T-helper 2 cell treated with Interferon-gamma antibody and Interleukin-4, amounts not matched to agents 5 μg/mL and 100 μg/mL, for 36 hours (primary cell): ENCODE results near the gene USP6.
"Not testable (repeated sequence)": the region's sequence is repeated elsewhere in the genome, so short reads cannot be mapped to it uniquely, and the experiment has no call there.

Experiments used
- DNase-seq: peaks from one replicate; pipeline ENCODE4 v3.0.0; 2021; ENCODE audit warnings: low spot score
- H3K27ac Mint-ChIP-seq: one replicate; pipeline ENCODE4 v1.8.0; 2021; ENCODE audit warnings: mild to moderate bottlenecking, mixed read lengths
- H3K27me3 Mint-ChIP-seq: one replicate; pipeline ENCODE4 v1.8.0; 2021; ENCODE audit warnings: low read depth, mixed read lengths
- H3K36me3 Mint-ChIP-seq: one replicate; pipeline ENCODE4 v1.8.0; 2021; ENCODE audit warnings: low read depth, mixed read lengths
- H3K4me1 Mint-ChIP-seq: one replicate; pipeline ENCODE4 v1.8.0; 2021; ENCODE audit warnings: low read depth, mixed read lengths
- H3K4me3 Mint-ChIP-seq: one replicate; pipeline ENCODE4 v1.8.0; 2022; ENCODE audit warnings: mild to moderate bottlenecking, moderate library complexity, mixed read lengths
- H3K9me3 Mint-ChIP-seq: one replicate; pipeline ENCODE4 v1.8.0; 2021; ENCODE audit warnings: mixed read lengths

Gene USP6

GRCh38 chr17:5110816-5111215, 5.0 kb upstream of the USP6 start:
- H3K27me3 Mint-ChIP-seq, result peaks cover 8% of the 10 kb centered on the region
- H3K36me3 Mint-ChIP-seq, result peaks cover 71% of the 10 kb centered on the region
- H3K27ac Mint-ChIP-seq, result peak overlapping the region; percentile 62
- peaks cover 42% of the 10 kb centered on the region for H3K9me3 Mint-ChIP-seq
- H3K4me3 Mint-ChIP-seq, result peak overlapping the region; percentile 82
- H3K4me1 Mint-ChIP-seq, result peaks cover 13% of the 10 kb centered on the region
- no peak for DNase-seq

DNA sequence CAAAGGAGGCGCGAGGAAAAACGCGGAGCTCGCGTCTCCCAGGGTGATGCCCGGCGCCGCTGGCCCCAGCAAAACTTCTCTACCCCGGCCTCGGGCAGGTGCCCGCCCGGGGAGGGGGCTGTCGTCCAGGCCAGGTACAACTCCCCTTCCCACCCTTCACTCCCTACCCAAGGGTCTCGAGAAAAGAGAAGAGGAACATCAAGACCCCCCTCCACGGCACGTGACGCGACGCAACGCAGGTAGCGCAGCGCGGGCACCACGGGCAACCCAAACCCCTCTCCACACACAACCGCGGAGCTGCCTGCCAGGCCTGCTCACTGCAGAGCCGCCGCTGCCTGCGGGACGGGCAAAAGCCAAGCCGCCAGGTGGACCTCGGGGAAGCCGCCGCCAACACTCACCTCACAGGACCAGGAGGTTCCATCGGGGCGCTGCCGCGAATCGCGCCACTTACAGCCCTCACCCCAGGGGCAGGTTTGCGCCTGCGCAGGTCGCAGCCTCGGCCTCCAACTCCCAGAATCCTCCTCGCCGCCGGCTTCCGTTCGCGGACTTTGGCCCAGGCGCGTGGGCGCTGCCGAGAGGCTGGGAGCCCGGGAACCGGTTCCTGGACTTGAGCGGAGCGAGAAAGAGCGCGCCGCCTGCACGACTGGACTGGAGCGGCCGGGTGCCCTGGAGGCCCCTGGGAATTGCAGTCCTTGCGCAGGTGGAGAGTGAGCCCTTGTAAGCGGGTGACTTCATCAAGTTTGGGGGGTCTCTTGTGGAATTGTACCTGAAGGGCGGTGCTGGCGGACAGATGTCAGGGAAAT, 4.2 kb upstream of the USP6 start, which contains the start of gene ZNF232:
Gene ZNF232 (minus strand): TSS at position 477 of the 803 bp plus-strand sequence. CDS start 56 bp downstream, at position 421.
- peaks cover 13% of the 10 kb centered on the region for H3K4me1 Mint-ChIP-seq
- H3K27ac Mint-ChIP-seq, result peak within 1 kb of the TSS; percentile 70
- peaks cover 63% of the 10 kb centered on the region for H3K36me3 Mint-ChIP-seq
- H3K4me3 Mint-ChIP-seq, result peak within 1 kb of the TSS; percentile 82
- H3K27me3 Mint-ChIP-seq, result peaks cover 12% of the 10 kb centered on the region
- peak; percentile 95 for DNase-seq
- peaks cover 35% of the 10 kb centered on the region for H3K9me3 Mint-ChIP-seq

- H3K27me3 Mint-ChIP-seq, result peaks cover 51% of the 10 kb centered on the region
- H3K9me3 Mint-ChIP-seq, result no peaks in the 10 kb centered on the region
- peaks cover 17% of the 10 kb centered on the region for H3K36me3 Mint-ChIP-seq
- H3K27ac Mint-ChIP-seq, result no peak overlapping the region
- H3K4me3 Mint-ChIP-seq, result no peak overlapping the region
- no peak for DNase-seq
- peaks cover under 1% of the 10 kb centered on the region for H3K4me1 Mint-ChIP-seq
Observed at GRCh38 chr17:5118219-5118618, 2.4 kb downstream of the USP6 start.

GRCh38 chr17:5120036-5120435, 4.2 kb downstream of the USP6 start:
- H3K9me3 Mint-ChIP-seq, result no peaks in the 10 kb centered on the region
- no peak for DNase-seq
- no peak overlapping the region for H3K27ac Mint-ChIP-seq
- H3K4me3 Mint-ChIP-seq, result no peak overlapping the region
- H3K36me3 Mint-ChIP-seq, result peaks cover 1% of the 10 kb centered on the region
- H3K27me3 Mint-ChIP-seq, result peaks cover 61% of the 10 kb centered on the region
- H3K4me1 Mint-ChIP-seq, result no peaks in the 10 kb centered on the region

GRCh38 chr17:5120436-5121185, 4.8 kb downstream of the USP6 start:
- not testable (repeated sequence) for H3K9me3 Mint-ChIP-seq, H3K4me3 Mint-ChIP-seq, H3K4me1 Mint-ChIP-seq, H3K27ac Mint-ChIP-seq, DNase-seq, H3K36me3 Mint-ChIP-seq
- peaks cover 57% of the 10 kb centered on the region for H3K27me3 Mint-ChIP-seq

DNA sequence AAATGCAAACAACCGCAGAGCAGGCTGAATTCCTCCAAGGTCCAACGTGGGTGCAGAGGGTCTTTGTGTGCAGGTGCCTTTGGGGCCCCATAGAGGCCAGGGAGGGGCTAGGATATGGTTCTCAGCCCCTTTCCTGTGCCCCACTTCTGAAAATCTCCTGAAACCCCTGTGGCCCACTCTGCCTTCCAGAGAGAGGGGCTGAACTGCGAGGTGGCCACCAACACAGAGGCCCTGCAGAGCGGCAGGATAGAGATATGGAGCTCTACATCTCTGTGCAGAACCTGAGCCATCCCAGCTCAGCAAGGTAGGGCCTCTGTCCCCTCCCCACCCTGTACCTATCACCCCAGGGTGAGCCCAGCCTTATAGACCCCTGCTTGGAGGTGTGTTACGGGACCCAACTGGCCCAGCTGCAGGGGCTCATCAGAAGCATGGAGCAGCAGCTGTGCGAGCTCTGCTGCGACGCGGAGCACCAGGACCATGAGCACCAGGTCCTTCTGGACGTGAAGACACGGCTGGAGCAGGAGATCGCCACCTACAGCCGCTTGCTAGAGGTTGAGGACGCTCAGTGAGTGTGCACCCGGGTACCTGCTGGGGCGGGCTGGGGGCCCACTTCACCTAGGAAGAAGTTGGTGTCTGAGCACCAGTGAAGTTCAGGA, 5.5 kb downstream of the USP6 start:
- Mint-ChIP-seq H3K27ac (no peak overlapping the region), H3K27me3 (peaks cover 56% of the 10 kb centered on the region), H3K4me3 (no peak overlapping the region), H3K4me1 (no peaks in the 10 kb centered on the region), H3K36me3 (no peaks in the 10 kb centered on the region), H3K9me3 (no peaks in the 10 kb centered on the region)
- no peak for DNase-seq

GRCh38 chr17:5122056-5122455, 6.2 kb downstream of the USP6 start:
- not testable (repeated sequence) for H3K36me3 Mint-ChIP-seq, H3K4me1 Mint-ChIP-seq, DNase-seq, H3K9me3 Mint-ChIP-seq, H3K27ac Mint-ChIP-seq
- peak overlapping the region; percentile 17 for H3K4me3 Mint-ChIP-seq
- H3K27me3 Mint-ChIP-seq, result peaks cover 52% of the 10 kb centered on the region

GRCh38 chr17:5122586-5123342, 6.9 kb downstream of the USP6 start:
- no peaks in the 10 kb centered on the region for H3K9me3 Mint-ChIP-seq
- peak overlapping the region; percentile 9 for H3K4me3 Mint-ChIP-seq
- DNase-seq, result no peak
- H3K4me1 Mint-ChIP-seq, result no peaks in the 10 kb centered on the region
- H3K27ac Mint-ChIP-seq, result no peak overlapping the region
- peaks cover 47% of the 10 kb centered on the region for H3K27me3 Mint-ChIP-seq
- no peaks in the 10 kb centered on the region for H3K36me3 Mint-ChIP-seq

- Mint-ChIP-seq H3K4me1 (no peaks in the 10 kb centered on the region), H3K9me3 (no peaks in the 10 kb centered on the region), H3K4me3 (no peak overlapping the region), H3K27ac (no peak overlapping the region), H3K36me3 (no peaks in the 10 kb centered on the region), H3K27me3 (peaks cover 42% of the 10 kb centered on the region)
- no peak for DNase-seq
Observed at GRCh38 chr17:5123343-5124124, 7.7 kb downstream of the USP6 start.

DNA sequence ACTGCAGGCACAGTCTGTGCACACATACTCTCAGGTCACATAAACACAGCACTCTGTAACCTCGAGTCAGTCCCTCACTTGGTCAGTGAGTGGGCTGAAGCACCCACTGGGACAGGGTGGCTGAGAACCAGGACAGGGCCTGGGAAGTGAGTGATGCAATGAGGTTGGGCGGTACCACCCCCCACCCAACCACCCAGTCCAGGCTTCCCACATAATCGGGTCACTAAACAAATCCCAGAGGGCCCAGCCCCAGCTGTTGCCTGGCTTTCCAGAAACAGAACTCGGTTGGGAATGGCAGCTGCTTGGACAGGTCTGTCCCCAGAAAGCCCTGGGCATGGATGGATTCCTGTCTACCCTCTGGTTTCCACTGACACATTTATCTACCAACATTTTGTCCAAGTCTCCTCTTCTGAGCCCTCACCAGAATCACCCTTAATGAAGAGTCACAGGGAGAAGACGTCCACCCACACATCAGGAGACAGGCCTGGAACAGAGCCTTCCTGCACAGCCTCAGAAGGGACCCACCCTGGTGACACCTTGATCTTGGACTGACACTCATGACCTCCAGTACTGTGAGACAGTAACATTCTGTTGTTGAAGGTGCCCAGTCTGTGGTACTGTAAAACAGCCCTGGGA, 8.4 kb downstream of the USP6 start:
- not testable (repeated sequence) for H3K4me3 Mint-ChIP-seq, H3K9me3 Mint-ChIP-seq, DNase-seq, H3K4me1 Mint-ChIP-seq, H3K27ac Mint-ChIP-seq, H3K36me3 Mint-ChIP-seq
- peaks cover 35% of the 10 kb centered on the region for H3K27me3 Mint-ChIP-seq

DNA sequence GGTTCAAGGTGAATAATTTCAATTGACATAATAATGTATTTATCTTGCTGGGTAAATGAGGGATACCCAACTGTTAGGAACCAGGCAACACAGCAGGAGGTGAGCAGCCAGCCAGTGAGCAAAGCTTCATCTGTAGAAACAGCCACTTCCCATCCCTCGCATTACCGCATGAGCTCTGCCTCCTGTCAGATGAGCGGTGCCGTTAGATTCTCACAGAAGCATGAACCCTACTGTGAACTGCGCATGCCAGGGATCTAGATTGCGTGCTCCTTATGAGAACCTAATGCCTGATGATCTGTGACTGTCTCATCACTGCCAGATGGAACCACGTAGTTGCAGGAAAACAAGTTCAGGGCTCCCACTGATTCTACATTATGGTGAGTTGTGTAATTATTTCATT, 9.1 kb downstream of the USP6 start:
- H3K27me3 Mint-ChIP-seq, result peaks cover 35% of the 10 kb centered on the region
- H3K9me3 Mint-ChIP-seq, DNase-seq, H3K4me1 Mint-ChIP-seq, H3K4me3 Mint-ChIP-seq, H3K27ac Mint-ChIP-seq, H3K36me3 Mint-ChIP-seq: not testable (repeated sequence)

- no peaks in the 10 kb centered on the region for H3K4me1 Mint-ChIP-seq
- no peaks in the 10 kb centered on the region for H3K9me3 Mint-ChIP-seq
- H3K27ac Mint-ChIP-seq, result no peak overlapping the region
- no peak for DNase-seq
- peaks cover 23% of the 10 kb centered on the region for H3K27me3 Mint-ChIP-seq
- H3K36me3 Mint-ChIP-seq, result no peaks in the 10 kb centered on the region
- no peak overlapping the region for H3K4me3 Mint-ChIP-seq
Observed at GRCh38 chr17:5126719-5127488, 11.1 kb downstream of the USP6 start.
